DND-41 (cell line): ENCODE results near the gene TBXAS1.

Experiments
- CTCF ChIP-seq: IDR thresholded peaks from 2 replicates; pipeline ENCODE4 v1.5.1; 2012; ENCODE audit warnings: borderline replicate concordance, low read length, moderate library complexity, mild to moderate bottlenecking; ENCODE audit not compliant: poor library complexity, severe bottlenecking; ENCODE audit errors: extremely low read depth
- EZH2 ChIP-seq: IDR thresholded peaks from 3 replicates; pipeline ENCODE4 v1.6.1; 2012; ENCODE audit warnings: borderline replicate concordance, low read depth, mild to moderate bottlenecking, moderate library complexity, low read length, inconsistent platforms; ENCODE audit not compliant: severe bottlenecking

DNA sequence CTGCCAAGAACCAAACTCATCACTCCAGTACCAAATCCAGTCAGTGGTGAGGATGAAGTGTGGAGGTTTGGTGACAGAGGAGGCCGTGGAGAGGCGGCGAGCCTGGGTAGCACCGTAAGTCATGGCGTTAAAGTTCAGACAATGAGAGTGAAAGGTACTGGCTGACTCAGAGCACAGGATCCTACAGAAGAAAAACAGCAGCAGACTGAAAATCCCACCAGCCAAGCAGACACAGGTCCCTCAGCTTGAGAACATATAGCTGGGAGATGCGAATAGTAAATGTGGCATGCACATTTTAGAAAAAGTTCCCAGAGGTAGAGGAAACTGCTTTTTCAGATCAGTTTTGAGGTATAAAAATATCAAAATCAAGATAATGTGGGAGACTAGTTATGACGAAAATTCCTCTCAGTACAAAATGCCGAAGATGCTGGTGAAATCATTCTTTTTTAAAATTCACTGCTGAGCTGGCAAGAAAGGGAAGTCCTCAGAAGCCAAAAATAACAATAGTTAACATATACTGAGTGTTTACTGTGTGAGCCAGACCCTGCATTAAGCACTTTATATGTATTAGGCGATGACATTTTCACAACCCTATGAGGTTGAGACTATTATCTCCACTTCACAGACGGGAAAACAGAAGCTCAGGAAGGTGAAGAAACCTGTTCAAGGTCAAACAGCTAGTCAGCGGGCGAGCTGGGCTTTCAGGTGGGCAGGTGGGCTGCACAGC, 212.8 kb downstream of the TBXAS1 start:
- TF ChIP-seq EZH2 (no peak), CTCF (no peak)
